ENCODE measurements around the gene ZSWIM7.
A peak's percentile ranks its signal among the peaks of the same experiment; 100 is the strongest.

Gene ZSWIM7

GRCh38 chr17:15999141-15999973 is at the start of gene ZSWIM7, which contains the start of gene TTC19:
TSS of gene ZSWIM7 (minus strand) at chr17:15999704. CDS start at chr17:15999594, 110 bp downstream.
TSS of gene TTC19 (plus strand) at chr17:15999824. CDS start at chr17:15999849, 25 bp downstream.
- H3K4me3 ChIP-seq (ENCODE audit: low read length), result peak within 1 kb of the TSS; percentile 80
- DNase-seq (ENCODE audit: low read depth), result peak; percentile 90
- TF ChIP-seq CTCF (conservative IDR thresholded peaks at IDR 0.05; ENCODE audit: low read length), result no peak

- H3K4me3 ChIP-seq (ENCODE audit: low read length), result no peak overlapping the region
- TF ChIP-seq CTCF (conservative IDR thresholded peaks at IDR 0.05; ENCODE audit: low read length), result no peak
- DNase-seq (ENCODE audit: low read depth), result no peak
Measured at GRCh38 chr17:16048811-16049449, 49.4 kb upstream of the ZSWIM7 start.

GRCh38 chr17:16046966-16047365 is 47.5 kb upstream of the ZSWIM7 start:
- no peak for TF ChIP-seq CTCF (conservative IDR thresholded peaks at IDR 0.05; ENCODE audit: low read length)
- no peak for DNase-seq (ENCODE audit: low read depth)
- no peak overlapping the region for H3K4me3 ChIP-seq (ENCODE audit: low read length)

- H3K4me3 ChIP-seq (ENCODE audit: low read length), result no peak overlapping the region
- TF ChIP-seq CTCF (conservative IDR thresholded peaks at IDR 0.05; ENCODE audit: low read length), result no peak
- DNase-seq (ENCODE audit: low read depth), result no peak
Measured at GRCh38 chr17:16044487-16044886, 45.0 kb upstream of the ZSWIM7 start.

- no peak for TF ChIP-seq CTCF (conservative IDR thresholded peaks at IDR 0.05; ENCODE audit: low read length)
- no peak overlapping the region for H3K4me3 ChIP-seq (ENCODE audit: low read length)
- DNase-seq (ENCODE audit: low read depth), result peak; percentile 87
Measured at GRCh38 chr17:16040710-16041251, 41.3 kb upstream of the ZSWIM7 start.

GRCh38 chr17:16037636-16038035 is 38.1 kb upstream of the ZSWIM7 start:
- H3K4me3 ChIP-seq (ENCODE audit: low read length), result no peak overlapping the region
- no peak for DNase-seq (ENCODE audit: low read depth)
- no peak for TF ChIP-seq CTCF (conservative IDR thresholded peaks at IDR 0.05; ENCODE audit: low read length)

All from AG10803 (cell line).